LNCAP (cell line): ENCODE measurements around the gene LDB1.

Experiments
- CTCF ChIP-seq: fragments of 450-650 bp; IDR thresholded peaks from 2 replicates; pipeline ENCODE4 v1.5.1; 2017; ENCODE audit warnings: mild to moderate bottlenecking

LDB1 gene

GRCh38 chr10:102141583-102142107 is 21.5 kb upstream of the LDB1 start:
- no peak for TF ChIP-seq CTCF

DNA sequence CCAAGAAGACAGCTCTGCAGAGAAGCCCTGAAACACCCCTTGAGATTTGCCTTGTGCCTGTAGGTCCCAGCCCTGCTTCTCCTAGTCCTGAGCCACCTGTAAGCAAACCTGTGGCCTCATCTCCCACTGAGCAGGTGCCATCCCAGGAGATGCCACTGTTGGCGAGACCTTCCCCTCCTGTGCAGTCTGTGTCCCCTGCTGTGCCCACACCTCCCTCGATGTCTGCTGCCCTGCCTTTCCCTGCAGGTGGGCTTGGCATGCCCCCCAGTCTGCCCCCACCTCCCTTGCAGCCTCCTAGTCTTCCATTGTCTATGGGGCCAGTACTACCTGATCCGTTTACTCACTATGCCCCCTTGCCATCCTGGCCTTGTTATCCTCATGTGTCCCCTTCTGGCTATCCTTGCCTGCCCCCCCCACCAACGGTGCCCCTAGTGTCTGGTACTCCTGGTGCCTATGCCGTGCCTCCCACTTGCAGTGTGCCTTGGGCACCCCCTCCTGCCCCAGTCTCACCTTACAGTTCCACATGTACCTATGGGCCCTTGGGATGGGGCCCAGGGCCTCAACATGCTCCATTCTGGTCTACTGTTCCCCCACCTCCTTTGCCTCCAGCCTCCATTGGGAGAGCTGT is 20.9 kb upstream of the LDB1 start:
- no peak for TF ChIP-seq CTCF

DNA sequence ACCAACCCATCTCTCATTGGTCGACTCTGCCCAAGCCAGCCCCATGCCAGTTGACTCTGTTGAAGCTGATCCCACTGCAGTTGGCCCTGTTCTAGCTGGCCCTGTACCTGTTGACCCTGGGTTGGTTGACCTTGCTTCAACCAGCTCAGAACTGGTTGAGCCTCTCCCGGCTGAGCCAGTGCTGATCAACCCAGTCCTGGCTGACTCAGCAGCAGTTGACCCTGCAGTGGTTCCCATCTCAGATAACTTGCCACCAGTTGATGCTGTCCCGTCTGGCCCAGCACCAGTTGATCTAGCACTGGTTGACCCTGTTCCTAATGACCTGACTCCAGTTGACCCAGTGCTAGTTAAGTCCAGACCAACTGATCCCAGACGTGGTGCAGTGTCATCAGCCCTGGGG is 20.1 kb upstream of the LDB1 start:
- TF ChIP-seq CTCF: no peak

- no peak for TF ChIP-seq CTCF
Measured at GRCh38 chr10:102139281-102140110, 19.3 kb upstream of the LDB1 start.

GRCh38 chr10:102135956-102136526 is 15.9 kb upstream of the LDB1 start:
- no peak for TF ChIP-seq CTCF

GRCh38 chr10:102134416-102134815 is 14.2 kb upstream of the LDB1 start:
- no peak for TF ChIP-seq CTCF

DNA sequence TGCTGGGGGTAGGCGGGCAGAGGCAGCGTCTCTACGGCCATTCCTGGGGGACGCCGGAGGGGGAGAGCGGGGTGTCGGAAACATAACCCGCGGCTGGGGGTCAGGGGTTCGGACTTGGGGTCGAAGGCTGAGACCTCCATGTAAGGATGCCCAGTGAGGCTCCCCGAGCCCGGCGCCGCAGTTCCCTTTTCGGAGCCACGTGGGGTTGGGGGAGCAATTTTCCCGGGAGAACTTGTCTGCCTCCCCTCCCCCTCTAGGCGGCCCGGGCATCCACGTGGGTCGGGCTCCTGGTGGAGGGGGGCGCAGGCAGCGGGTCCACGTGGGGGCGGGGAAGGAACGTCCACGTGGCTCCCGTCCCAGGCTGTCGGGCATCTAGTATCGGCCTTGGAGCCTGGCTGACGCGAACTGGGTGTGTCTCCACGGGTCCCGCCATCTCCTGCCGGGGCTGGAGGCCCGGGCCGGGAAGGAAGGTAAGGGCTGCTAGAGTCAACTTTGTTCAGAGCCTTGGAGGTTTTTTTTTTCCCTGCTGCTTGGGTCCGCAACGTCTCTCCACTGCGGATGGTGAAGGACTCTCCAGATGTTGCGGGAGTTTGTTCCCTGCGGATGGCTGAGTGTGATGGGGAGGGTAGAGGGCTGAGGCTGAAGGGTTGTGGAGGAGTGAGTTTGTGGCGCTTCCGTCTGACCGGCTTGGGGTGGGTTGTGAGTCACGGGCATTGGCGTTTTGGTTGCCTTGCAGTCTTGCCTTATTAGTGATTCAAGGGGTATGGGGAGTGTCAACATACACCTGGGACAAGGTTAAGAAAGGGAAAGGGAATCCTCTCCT is 13.4 kb upstream of the LDB1 start:
- no peak for TF ChIP-seq CTCF
